HFF-Myc (cell line): Measurements from ENCODE around the gene PAK4.

Source experiments
- DNase-seq: peaks from one replicate; pipeline ENCODE4 v3.0.0-alpha.2; 2011; ENCODE audit warnings: low read depth; ENCODE audit errors: extremely low read depth
- H3K4me3 ChIP-seq: replicated peaks from 2 replicates; pipeline ENCODE4 v1.5.1; 2011; ENCODE audit warnings: low read depth, mild to moderate bottlenecking, control low read depth, low read length
- TF ChIP-seq, protein P1 (sequence below): IDR thresholded peaks from 2 replicates; pipeline ENCODE4 v1.5.1; 2012; ENCODE audit warnings: mild to moderate bottlenecking, low read depth, low read length, control low read depth; ENCODE audit errors: missing control alignments

Gene PAK4

GRCh38 chr19:39160889-39161672 lies 35.5 kb downstream of the PAK4 start:
- H3K4me3 ChIP-seq, result no peak overlapping the region
- TF ChIP-seq, protein P1, sequence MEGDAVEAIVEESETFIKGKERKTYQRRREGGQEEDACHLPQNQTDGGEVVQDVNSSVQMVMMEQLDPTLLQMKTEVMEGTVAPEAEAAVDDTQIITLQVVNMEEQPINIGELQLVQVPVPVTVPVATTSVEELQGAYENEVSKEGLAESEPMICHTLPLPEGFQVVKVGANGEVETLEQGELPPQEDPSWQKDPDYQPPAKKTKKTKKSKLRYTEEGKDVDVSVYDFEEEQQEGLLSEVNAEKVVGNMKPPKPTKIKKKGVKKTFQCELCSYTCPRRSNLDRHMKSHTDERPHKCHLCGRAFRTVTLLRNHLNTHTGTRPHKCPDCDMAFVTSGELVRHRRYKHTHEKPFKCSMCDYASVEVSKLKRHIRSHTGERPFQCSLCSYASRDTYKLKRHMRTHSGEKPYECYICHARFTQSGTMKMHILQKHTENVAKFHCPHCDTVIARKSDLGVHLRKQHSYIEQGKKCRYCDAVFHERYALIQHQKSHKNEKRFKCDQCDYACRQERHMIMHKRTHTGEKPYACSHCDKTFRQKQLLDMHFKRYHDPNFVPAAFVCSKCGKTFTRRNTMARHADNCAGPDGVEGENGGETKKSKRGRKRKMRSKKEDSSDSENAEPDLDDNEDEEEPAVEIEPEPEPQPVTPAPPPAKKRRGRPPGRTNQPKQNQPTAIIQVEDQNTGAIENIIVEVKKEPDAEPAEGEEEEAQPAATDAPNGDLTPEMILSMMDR, result no peak
- DNase-seq, result no peak

- TF ChIP-seq, protein P1, result no peak
- H3K4me3 ChIP-seq, result no peak overlapping the region
- no peak for DNase-seq
Observed at GRCh38 chr19:39162441-39163043, 37.0 kb downstream of the PAK4 start.

- DNase-seq, result no peak
- TF ChIP-seq, protein P1, result no peak
- no peak overlapping the region for H3K4me3 ChIP-seq
Observed at GRCh38 chr19:39163621-39164020, 38.0 kb downstream of the PAK4 start.

- no peak overlapping the region for H3K4me3 ChIP-seq
- DNase-seq, result no peak
- TF ChIP-seq, protein P1, result no peak
Observed at GRCh38 chr19:39164289-39164688, 38.7 kb downstream of the PAK4 start.

DNA sequence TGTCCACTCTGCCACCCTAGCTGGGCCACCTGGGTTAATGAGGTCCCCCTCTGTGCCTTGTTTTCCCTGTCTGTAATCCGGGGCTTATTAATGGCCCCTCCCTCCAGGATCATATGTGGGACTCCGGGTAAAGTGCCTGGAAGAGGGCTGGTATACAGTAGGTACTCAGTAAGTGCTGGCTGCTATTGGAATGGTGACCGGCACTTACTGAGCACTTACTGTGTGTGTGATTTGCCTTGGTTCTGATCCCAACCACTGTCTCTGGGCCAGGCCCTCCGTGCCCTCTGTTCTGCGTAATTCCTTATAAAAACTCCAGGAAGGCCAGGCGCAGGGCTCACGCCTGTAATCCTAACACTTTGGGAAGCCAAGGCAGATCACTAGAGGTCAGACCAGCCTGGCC lies 40.3 kb downstream of the PAK4 start:
- no peak overlapping the region for H3K4me3 ChIP-seq
- TF ChIP-seq, protein P1, result no peak

GRCh38 chr19:39166571-39167391 lies 41.2 kb downstream of the PAK4 start:
- DNase-seq, result no peak
- H3K4me3 ChIP-seq, result no peak overlapping the region
- TF ChIP-seq, protein P1, result no peak

More for the DNA sequence above, 40.3 kb downstream of the PAK4 start:
- DNase-seq, result no peak
